NCI-H524 (cell line): ENCODE measurements around the gene ATXN7L3.

Experiments used
- DNase-seq, 2 experiments: peaks; one replicate each; lab custom pipeline; 2025; lab: John Stamatoyannopoulos, UW

The ATXN7L3 gene

GRCh38 chr17:44218344-44219107 is 18.8 kb upstream of the ATXN7L3 start:
- DNase-seq: peak; percentile 89 to 95

DNA sequence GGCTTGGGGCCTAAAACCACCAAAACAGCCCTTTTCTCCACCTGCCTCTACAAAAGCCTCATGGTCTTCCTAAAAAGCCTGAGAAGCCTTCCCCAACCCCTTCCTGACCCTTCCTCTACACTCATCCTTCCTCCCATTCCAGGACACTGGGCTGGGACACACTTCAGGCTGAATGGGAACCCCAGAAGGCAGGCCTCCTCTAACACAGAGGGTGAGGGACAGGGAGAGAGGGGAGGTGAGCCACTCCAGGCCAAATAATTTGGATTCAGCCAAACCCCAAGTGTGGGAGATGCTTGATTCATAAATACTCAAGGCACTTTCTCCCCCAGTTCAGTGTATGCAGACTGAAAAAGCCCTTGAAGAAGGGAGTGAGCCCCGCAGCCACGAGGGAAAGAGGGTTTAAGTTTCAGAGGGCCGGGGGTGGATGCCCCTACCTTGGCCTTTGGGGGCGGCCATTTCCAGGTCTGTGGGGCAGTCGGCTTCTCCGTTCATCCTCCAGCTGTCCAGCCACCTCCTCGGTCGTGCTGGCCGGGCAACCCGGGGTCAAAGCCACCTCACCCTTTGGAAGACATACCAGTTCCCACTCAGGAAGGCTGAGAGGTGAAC is 18.2 kb upstream of the ATXN7L3 start:
- DNase-seq: peak in 1 of 2 experiments; percentile 44

DNA sequence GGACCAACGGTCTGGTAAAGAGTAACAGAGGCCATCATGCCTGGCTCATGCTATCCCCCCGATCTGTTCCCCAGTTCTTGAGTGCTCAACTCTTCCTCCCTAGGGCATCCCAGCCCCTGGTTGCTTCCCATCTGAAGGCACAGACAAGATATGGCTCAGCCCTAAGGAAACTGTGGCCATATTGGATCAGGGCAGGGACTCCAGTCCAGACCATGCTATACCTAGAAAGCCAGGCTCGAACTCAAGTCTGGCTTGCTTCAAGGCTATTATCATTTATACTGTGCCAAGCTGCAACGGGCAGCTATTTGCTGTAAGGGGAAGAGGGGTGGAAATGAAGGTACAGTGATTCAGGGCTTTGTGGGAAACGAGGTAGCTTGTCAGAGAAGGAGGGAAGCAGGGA is 17.0 kb upstream of the ATXN7L3 start:
- no peak for DNase-seq

DNA sequence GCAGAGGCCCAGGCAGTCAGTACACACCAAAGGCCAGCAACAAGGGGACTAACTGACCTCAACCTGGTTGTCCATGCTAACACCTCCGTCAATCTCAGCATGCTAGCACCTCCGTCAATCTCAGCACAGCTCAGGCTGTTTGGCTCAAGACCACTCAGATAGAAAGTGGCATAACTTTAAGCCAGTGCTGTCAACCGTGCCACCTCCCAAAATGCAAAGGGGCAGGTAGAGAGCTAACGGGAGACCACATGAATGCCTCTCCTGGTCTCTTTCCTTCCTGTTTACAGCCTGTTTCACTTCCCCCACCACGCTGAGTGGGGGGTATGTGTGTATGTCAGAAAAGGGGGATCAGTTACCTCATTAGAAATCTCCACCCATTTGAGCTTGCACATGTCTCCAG is 16.5 kb upstream of the ATXN7L3 start:
- DNase-seq: no peak

- no peak for DNase-seq
Observed at GRCh38 chr17:44214896-44215295, 15.2 kb upstream of the ATXN7L3 start.

DNA sequence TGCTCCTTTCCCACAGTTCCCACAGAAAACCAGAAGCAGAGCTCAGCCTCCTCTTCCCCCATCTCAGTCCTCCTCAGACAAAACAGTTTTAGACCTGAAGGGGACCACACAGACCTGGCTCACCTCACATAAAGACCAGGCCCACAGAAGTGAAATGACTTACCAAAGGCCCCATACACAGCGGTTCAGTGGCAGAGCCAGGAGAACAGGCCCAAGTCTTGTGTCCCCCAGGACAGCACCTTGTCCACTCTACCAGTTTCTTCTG is 14.5 kb upstream of the ATXN7L3 start:
- DNase-seq: no peak

GRCh38 chr17:44213403-44214229 is 13.9 kb upstream of the ATXN7L3 start:
- no peak for DNase-seq

GRCh38 chr17:44212507-44213402 is 13.1 kb upstream of the ATXN7L3 start:
- DNase-seq: no peak

- no peak for DNase-seq
Observed at GRCh38 chr17:44211281-44212265, 11.9 kb upstream of the ATXN7L3 start.

DNA sequence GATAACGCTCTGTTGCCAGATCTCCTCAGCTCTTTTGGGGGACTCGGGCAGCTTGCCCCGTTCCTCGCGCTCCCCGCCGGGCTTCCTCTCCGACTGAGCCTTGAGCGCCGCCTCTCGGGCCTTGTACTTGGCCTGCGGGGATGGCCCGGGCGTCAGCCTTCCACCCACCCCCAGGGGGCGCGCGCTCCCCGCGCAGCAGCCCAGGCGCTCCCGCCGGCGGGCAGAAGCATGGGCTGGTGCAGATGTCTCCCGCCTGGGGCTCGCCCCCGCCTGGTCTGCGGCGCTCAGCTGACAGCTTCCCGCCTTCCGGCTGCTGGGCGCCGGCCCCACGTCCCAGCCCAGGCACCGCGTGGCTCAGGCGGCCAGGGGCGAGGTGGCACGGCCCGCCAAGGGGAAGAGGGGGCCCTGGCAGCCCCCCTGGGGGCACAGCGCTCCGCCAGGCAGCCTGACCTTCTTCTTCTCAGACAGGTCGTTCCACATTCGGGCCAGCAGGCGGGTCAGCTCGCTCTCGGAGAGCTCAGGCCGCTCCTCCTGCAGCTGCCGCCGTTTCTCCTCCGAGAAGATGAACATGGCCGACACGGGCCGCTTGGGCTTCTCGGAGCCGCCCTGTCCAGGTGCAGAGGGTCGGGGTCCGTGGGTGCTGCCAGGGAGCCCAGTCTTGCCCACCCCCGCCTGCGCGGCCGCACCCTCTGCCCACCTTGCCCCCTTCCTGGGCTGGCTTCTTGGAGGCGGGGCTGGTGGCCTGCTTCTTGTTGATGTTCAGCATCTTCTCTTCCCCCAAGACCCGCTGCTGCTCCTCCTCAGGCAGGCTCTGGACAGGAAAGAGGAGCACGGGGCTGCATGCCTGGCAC is 10.9 kb upstream of the ATXN7L3 start:
- DNase-seq: peak; percentile 76 to 92

DNA sequence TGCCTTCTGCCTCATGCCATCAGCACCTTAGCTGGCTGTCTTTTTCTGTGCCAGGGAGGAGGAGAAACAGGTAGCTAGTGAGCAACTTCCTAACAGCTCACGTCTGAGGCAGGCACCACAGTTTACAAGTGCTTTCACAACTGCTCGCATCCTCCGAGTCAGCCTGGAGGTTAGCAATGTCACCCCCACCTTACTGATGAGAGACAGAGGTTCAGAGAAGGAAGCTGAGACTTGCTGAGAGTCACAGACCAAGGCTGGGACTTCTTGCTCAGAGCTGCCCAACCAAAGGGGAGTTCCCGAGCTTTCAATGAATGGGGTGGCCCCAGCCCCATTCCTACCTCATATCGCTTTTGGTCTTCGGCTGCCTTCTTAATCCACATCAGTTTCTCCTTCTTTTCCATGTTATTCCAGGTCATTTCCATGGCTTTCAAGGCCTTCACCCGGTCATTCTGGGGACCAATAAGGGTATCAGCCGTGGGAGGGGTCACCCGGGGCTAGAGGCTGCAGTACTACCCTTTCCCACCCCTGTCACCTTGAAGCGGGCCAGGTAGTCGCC is 10.2 kb upstream of the ATXN7L3 start:
- no peak for DNase-seq

GRCh38 chr17:44207743-44208142 is 8.1 kb upstream of the ATXN7L3 start:
- DNase-seq: no peak

GRCh38 chr17:44207319-44207718 is 7.6 kb upstream of the ATXN7L3 start:
- no peak for DNase-seq

DNA sequence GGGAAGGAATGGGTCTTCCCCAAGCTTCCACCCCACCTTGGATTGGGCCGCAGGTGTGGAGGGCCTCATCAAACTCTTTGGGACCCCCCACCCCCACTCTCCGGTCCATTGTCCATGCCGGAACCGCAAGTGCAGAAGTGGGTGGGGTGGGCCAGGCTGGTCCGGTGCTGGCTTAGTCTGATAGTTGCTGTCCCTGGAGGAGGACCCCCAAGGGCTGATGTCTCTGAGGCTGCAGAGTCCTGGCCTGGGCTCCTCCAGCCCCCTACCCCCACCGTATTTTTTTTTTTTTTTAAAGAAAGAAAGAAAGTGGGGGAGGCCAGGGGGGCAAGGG is 7.1 kb upstream of the ATXN7L3 start:
- no peak for DNase-seq

GRCh38 chr17:44205962-44206824 is 6.5 kb upstream of the ATXN7L3 start:
- no peak for DNase-seq

- DNase-seq: no peak
Observed at GRCh38 chr17:44204441-44204882, 4.8 kb upstream of the ATXN7L3 start.

- peak; percentile 21 to 59 for DNase-seq
Observed at GRCh38 chr17:44203731-44204440, 4.2 kb upstream of the ATXN7L3 start.

DNA sequence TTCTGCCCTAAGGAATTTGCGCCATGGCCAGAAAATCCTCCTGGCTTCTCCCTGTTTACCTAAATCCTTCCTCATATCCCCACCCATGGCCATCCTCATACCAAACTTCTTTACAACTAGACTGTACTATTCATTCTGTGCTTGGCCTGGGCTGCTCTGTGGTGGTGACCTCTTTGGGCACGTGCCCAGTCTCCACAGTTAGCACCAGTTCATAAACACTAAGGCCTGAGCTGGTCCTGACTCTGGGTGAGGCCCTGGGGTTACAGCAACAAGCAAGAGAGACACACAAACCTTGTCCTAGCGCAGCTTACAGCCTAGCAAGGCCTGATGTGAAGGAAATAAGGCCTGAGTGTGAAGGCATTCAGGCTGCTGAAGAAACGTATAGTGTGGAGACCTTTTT is 3.1 kb upstream of the ATXN7L3 start:
- no peak for DNase-seq
